ENCODE data around the gene ABITRAM. TPM values are rescaled to one million over a fixed set of nuclear protein-coding genes. Genes with fewer than 3 reads are reported as not detected.

Gene ABITRAM
- total RNA-seq, 8 experiments from 2014 or later: 9.8 to 23.4 (median 15.4) TPM

DNA sequence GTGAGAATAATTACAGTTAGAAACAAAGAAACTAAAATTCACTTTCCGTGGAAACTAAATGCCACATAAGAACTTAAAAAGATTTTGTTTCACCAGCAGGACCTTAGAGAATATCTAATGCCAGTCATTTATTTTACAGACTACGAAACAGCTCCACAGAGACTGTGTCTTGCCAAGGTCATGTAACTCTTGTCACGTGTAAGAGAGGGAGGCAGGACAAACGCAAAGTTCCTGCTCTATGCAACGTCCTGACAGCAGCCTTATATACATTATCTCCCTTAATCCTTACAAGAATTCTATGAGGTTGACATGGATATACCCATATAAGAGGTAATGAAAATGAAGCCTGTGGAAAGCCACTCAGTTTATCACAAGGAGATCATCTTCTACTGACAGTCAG is 39.7 kb downstream of the ABITRAM start:
- 50 to 94% (median 84%) methylated on average over 1 to 5 of the region's 5 CpGs for whole genome bisulfite sequencing, 10 experiments
- ATAC-seq (replicated peaks in 6 of 8): no peak

GRCh38 chr9:108978205-108978604 is 44.0 kb downstream of the ABITRAM start:
- WGBS, 10 experiments: 0 to 100% (median 78%) methylated on average over 1 of the region's 1 CpG; no CpG with 5 or more reads in 5 of the 10 experiments

More for the DNA sequence above, 39.7 kb downstream of the ABITRAM start:
- H3K27ac ChIP-seq: no peak overlapping the region
- no peaks in the 10 kb centered on the region for H3K4me1 ChIP-seq (replicated peaks in 1 of 2)
- in situ Hi-C loops (cut with MboI; ENCODE audit: low pct_unique_long_range_greater_than_20kb in 2 of 9, low sequenced_read_pairs in 9 of 9, unreplicated experiment in 9 of 9): no loop called here
- no peak overlapping the region for H3K4me3 ChIP-seq

DNA sequence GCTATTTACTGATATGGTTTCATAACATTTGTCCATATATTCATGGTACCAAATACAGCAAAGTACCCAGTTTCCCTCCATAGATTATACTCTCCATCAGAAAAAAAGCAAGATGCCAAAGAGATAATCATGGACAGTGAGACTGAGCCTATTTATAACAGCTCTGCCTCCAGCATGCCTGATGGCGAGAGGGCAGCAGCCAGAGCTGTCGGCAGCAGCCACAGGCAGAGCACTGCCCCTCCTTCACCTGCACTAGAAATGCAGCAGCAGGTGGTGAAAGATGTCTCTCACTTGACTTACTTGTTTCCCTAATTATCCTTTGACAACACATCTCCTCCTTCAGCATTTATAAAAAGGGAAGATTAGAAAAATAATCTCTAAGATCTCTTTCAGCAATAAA is 46.7 kb downstream of the ABITRAM start:
- Histone ChIP-seq H3K27ac (no peak overlapping the region), H3K4me3 (no peak overlapping the region), H3K4me1 (replicated peaks in 1 of 2) (no peaks in the 10 kb centered on the region)
- 78 to 85% (median 83%) methylated on average over 2 of the region's 2 CpGs; no CpG with 5 or more reads in 7 of the 10 experiments for WGBS, 10 experiments
- in situ Hi-C loops (cut with MboI; ENCODE audit: low pct_unique_long_range_greater_than_20kb in 2 of 9, low sequenced_read_pairs in 9 of 9, unreplicated experiment in 9 of 9): no loop called here
- ATAC-seq (replicated peaks in 6 of 8): no peak

More at GRCh38 chr9:108978205-108978604, 44.0 kb downstream of the ABITRAM start:
- no peak for ATAC-seq (replicated peaks in 6 of 8)
- H3K4me3 ChIP-seq: no peak overlapping the region
- H3K27ac ChIP-seq: no peak overlapping the region
- no peaks in the 10 kb centered on the region for H3K4me1 ChIP-seq (replicated peaks in 1 of 2)
- in situ Hi-C loops (cut with MboI; ENCODE audit: low pct_unique_long_range_greater_than_20kb in 2 of 9, low sequenced_read_pairs in 9 of 9, unreplicated experiment in 9 of 9): no loop called here

GRCh38 chr9:108983885-108984284 is 49.7 kb downstream of the ABITRAM start:
- in situ Hi-C loops (cut with MboI; ENCODE audit: low pct_unique_long_range_greater_than_20kb in 2 of 9, low sequenced_read_pairs in 9 of 9, unreplicated experiment in 9 of 9): no loop called here
- no peak for ATAC-seq (replicated peaks in 6 of 8)

More at GRCh38 chr9:108983885-108984284, 49.7 kb downstream of the ABITRAM start:
- H3K4me1 ChIP-seq (replicated peaks in 1 of 2): no peaks in the 10 kb centered on the region
- H3K4me3 ChIP-seq: no peak overlapping the region
- no peak overlapping the region for H3K27ac ChIP-seq

Other genes with a start within 250 kb of the ABITRAM start
- under 1 TPM in 7 of 8 experiments, not detected in 1; 0.05 to 0.57 (median 0.20) TPM for gene ACTL7B, start 78.4 kb upstream of the ABITRAM start, total RNA-seq
- under 1 TPM in 7 of 8 experiments, not detected in 1; 0.05 to 0.73 (median 0.25) TPM for gene ACTL7A, start 72.1 kb upstream of the ABITRAM start, total RNA-seq
- 10 to 100 TPM; 22.8 to 50.4 (median 36.2) TPM for gene ELP1, start 276 bp upstream of the ABITRAM start, total RNA-seq
- gene CTNNAL1, start 79.1 kb downstream of the ABITRAM start, total RNA-seq: 10 to 100 TPM; 16.3 to 34.7 (median 19.5) TPM
- gene TMEM245, start 185.5 kb downstream of the ABITRAM start, total RNA-seq: 10 to 100 TPM; 18.1 to 53.1 (median 30.7) TPM
- 10 to 100 TPM in 5 of 8 experiments, under 1 TPM in 3; 0.31 to 20.0 (median 15.7) TPM for gene FRRS1L, start 232.8 kb downstream of the ABITRAM start, total RNA-seq